Measurements from ENCODE around the gene SMIM10.
"Not testable (repeated sequence)": the region's sequence is repeated elsewhere in the genome, so short reads cannot be mapped to it uniquely, and the experiment has no call there.

SMIM10 gene

DNA sequence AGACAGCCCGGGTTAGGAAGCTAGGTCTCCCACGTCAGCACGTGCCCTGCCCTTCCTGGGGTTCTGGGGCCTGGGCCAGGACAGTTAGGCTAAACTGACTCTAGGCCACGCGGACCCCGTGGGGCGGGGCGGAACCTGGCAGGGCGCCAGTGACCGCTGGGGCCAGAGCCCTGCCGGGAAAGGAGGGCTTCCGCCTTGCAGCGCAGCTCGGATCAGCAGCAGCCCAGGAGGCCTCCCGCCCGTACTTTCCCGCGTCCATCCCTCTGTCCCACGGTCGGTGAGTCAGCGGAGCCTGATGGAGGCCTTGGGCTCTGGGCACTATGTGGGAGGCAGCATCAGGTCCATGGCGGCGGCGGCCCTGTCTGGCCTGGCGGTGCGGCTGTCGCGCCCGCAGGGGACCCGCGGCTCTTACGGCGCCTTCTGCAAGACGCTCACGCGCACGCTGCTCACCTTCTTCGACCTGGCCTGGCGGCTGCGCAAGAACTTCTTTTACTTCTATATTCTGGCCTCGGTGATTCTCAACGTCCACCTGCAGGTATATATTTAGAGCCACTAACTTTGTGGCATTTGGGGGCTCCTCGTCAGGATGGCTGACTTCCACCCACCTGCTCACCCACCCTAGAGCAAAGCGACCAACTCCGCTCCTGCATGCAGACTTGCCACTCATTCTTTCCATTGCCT, at the start of gene SMIM10:
Gene SMIM10, plus strand, starts transcription at position 191 of the 681 bp plus-strand sequence. Its CDS starts 105 bp downstream, at position 296.
- peak within 1 kb of the TSS; percentile 2; the same call in 1 of the 2 replicates for H3K4me3 ChIP-seq (ENCODE audit: low read depth, low read length)
- TF ChIP-seq, protein P1, sequence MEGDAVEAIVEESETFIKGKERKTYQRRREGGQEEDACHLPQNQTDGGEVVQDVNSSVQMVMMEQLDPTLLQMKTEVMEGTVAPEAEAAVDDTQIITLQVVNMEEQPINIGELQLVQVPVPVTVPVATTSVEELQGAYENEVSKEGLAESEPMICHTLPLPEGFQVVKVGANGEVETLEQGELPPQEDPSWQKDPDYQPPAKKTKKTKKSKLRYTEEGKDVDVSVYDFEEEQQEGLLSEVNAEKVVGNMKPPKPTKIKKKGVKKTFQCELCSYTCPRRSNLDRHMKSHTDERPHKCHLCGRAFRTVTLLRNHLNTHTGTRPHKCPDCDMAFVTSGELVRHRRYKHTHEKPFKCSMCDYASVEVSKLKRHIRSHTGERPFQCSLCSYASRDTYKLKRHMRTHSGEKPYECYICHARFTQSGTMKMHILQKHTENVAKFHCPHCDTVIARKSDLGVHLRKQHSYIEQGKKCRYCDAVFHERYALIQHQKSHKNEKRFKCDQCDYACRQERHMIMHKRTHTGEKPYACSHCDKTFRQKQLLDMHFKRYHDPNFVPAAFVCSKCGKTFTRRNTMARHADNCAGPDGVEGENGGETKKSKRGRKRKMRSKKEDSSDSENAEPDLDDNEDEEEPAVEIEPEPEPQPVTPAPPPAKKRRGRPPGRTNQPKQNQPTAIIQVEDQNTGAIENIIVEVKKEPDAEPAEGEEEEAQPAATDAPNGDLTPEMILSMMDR (IDR thresholded peaks at IDR 0.05; ENCODE audit: low read depth, low read length, missing control alignments) = no peak
- no peak for DNase-seq (ENCODE audit: low read depth)

DNA sequence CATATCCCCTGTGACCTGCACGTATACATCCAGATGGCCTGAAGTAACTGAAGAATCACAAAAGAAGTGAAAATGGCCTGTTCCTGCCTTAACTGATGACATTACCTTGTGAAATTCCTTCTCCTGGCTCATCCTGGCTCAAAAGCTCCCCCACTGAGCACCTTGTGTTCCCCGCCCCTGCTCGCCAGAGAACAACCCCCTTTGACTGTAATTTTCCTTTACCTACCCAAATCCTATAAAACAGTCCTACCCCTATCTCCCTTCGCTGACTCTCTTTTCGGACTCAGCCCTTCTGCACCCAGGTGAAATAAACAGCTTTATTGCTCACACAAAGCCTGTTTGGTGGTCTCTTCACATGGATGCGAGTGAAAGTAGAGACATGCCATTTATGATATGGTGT, 44.4 kb upstream of the SMIM10 start:
- not testable (repeated sequence) for H3K4me3 ChIP-seq (ENCODE audit: low read depth, low read length); DNase-seq (ENCODE audit: low read depth)

DNA sequence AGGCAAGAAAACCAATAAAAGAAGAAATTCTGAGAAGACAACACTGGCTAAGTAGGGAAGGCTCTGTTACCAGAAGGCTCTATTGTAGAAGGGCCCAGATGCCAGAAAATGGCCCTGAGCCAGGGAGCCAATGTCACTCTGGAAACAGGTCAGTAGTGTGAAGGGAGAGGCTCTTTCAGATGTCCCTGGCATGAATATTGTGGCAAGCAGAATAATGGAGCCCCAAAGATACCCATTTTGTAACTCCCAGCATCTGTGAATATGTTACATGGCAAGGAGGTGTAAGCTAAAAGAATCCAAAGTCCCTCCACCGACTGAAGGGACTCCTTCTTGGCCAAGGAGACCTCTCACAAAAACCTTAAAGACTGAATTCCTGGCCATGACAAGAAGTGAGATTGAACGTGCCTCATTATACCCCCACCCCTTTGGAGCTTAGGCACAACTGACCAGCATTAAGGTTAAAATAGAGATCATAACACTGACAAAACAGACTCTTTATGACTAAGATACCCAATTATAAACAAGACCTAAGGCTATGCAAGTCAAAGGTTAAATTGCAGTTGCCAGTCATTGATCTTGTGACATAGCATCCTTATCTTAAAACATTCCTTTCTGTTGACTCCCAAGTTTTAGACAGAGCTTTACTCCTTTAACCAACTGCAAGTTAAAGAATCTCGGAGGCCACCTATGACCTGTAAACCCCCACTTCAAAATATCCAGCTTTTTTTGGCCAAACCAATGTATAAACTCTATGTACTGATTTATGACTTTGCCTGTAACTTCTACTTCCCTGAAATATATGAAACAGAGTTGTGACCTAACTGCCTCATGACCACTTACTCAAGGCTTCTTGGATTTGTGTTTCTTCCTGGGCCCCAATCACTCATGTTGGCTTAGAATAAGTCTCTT, 42.2 kb upstream of the SMIM10 start:
- TF ChIP-seq, protein P1 (IDR thresholded peaks at IDR 0.05; ENCODE audit: low read depth, low read length, missing control alignments) = no peak
- no peak for DNase-seq (ENCODE audit: low read depth)
- no peak overlapping the region for H3K4me3 ChIP-seq (ENCODE audit: low read depth, low read length)

DNA sequence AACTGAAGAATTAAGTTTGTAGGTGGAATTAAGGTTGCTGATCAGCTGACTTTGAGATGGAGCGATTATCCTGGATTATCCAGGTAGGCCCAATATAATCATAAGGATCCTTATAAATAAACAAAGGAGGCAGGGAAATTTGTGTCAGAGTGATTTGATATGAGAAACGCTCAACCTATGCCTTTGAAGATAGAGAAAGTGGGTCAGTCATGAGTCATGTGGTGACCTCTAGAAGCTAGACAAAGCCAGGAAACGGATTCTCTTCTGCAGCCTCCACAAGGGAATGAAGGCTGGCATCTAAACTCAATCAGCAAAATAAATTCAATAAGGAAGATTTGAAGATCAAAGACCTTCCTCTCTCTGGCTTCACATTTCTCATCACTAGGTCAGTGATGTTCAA, 41.5 kb upstream of the SMIM10 start:
- no peak for DNase-seq (ENCODE audit: low read depth)
- no peak overlapping the region for H3K4me3 ChIP-seq (ENCODE audit: low read depth, low read length)
- TF ChIP-seq, protein P1 (IDR thresholded peaks at IDR 0.05; ENCODE audit: low read depth, low read length, missing control alignments) = no peak

DNA sequence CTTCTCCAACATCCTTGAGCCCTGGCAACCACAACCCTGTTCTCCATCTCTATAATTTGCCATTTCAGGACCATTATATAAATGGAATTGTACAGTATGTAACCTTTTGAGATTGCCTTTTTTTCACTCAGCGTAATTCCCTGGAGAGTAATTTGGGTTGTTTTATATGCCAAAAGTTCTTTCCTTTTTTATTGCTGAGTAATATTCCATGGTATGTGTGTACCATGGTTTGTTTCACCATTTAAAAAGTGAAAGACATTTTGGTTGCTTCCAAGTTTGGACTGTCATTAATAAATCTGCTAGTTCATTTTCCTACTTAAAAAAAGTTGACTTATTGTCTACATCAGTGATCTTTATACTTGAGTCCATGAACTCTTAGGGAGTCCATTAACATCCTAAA, 33.0 kb upstream of the SMIM10 start:
- TF ChIP-seq, protein P1 (IDR thresholded peaks at IDR 0.05; ENCODE audit: low read depth, low read length, missing control alignments) = no peak

DNA sequence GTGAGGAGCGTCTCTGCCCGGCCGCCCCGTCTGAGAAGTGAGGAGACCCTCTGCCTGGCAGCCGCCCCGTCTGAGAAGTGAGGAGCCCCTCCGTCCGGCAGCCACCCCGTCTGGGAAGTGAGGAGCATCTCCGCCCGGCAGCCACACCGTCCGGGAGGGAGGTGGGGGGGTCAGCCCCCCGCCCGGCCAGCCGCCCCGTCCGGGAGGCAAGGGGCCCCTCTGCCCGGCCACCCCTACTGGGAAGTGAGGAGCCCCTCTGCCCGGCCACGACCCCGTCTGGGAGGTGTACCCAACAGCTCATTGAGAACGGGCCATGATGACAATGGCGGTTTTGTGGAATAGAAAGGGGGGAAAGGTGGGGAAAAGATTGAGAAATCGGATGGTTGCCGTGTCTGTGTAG, 30.4 kb upstream of the SMIM10 start:
- DNase-seq (ENCODE audit: low read depth); H3K4me3 ChIP-seq (ENCODE audit: low read depth, low read length): not testable (repeated sequence)

More for the DNA sequence above, 33.0 kb upstream of the SMIM10 start:
- H3K4me3 ChIP-seq (ENCODE audit: low read depth, low read length) = no peak overlapping the region
- no peak for DNase-seq (ENCODE audit: low read depth)

DNA sequence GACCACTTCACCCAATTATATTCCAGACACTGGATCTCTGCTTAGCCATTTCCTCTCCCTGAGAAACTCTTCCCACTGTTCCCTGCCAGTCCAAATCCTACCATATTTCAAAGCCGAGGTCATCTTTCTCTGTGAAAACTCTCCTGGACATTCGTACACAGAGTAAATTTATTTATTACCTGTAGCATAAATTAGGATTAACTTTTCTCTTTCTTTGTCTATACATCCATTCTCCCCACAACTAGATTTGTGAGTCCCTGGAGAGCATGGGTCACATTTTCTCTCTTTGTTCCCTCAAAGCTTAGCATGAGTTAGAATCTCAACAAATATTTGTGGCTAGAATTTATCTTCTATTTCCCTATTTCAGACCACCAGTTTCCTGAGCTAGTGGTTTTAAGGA, 27.8 kb upstream of the SMIM10 start:
- TF ChIP-seq, protein P1 (IDR thresholded peaks at IDR 0.05; ENCODE audit: low read depth, low read length, missing control alignments) = no peak
- no peak for DNase-seq (ENCODE audit: low read depth)
- H3K4me3 ChIP-seq (ENCODE audit: low read depth, low read length) = no peak overlapping the region
